Right lobe of liver (tissue), 6 donors: ENCODE data around the gene PGAM5. TPM values are rescaled to one million over a fixed set of nuclear protein-coding genes. Genes with fewer than 3 reads are reported as not detected.

Source experiments
- ATAC-seq, 4 donors: fragments of 200-7000 bp; cut with Tn5 transposase; one replicate each; pipeline ENCODE4 v1.9.1; 2020; ENCODE audit warnings: mild to moderate bottlenecking in 4 of 4, moderate library complexity in 4 of 4
- DNase-seq, 3 donors: peaks; one replicate each; pipeline ENCODE4 v3.0.0-alpha.2; 2020
- H3K27ac ChIP-seq, 3 donors: fragments of 200-600 bp; one replicate each; pipeline ENCODE4 v1.8.0; 2022
- H3K27me3 ChIP-seq, 2 donors: fragments of 200-600 bp; one replicate each; pipeline ENCODE4 v1.8.0; 2022
- H3K36me3 ChIP-seq, 4 donors: fragments of 200-600 bp; sonication (generic) in 1 of 4; one replicate each; pipeline versions ENCODE4 v1.5.1 to v1.8.0; 2017 to 2022; ENCODE audit warnings: control low read depth in 1 of 4
- H3K4me1 ChIP-seq, 4 donors: fragments of 200-600 bp; sonication (generic) in 1 of 4; one replicate each; pipeline versions ENCODE4 v1.5.1 to v1.8.0; 2017 to 2022; ENCODE audit warnings: control low read depth in 1 of 4
- H3K4me3 ChIP-seq, 3 donors: fragments of 200-600 bp; one replicate each; pipeline ENCODE4 v1.8.0; 2022
- H3K9me3 ChIP-seq, 4 donors: fragments of 200-600 bp; sonication (generic) in 1 of 4; one replicate each; pipeline versions ENCODE4 v1.5.1 to v1.8.0; 2017 to 2022; ENCODE audit warnings: control low read depth in 1 of 4
- POLR2A ChIP-seq: fragments of 450-650 bp; IDR thresholded peaks from one replicate; pipeline ENCODE4 v1.6.1; 2017; ENCODE audit warnings: antibody characterized with exemption, mild to moderate bottlenecking
- WGBS: methylation state at CpG from one replicate; pipeline ENCODE4 v1.1.6; 2018; ENCODE audit warnings: low coverage, low lambda C conversion rate; ENCODE audit not compliant: insufficient coverage; ENCODE audit errors: missing lambda C conversion rate; 5-methylcytosine and 5-hydroxymethylcytosine counted together
- intact Hi-C, 2 donors: fragments of 100-400 bp; cut with DNase I; formaldehyde crosslinking; loops; one replicate each; pipeline versions ENCODE4 v1.11.2 to v1.14.1; 2022
- total RNA-seq, 6 experiments: library from RNA; depleted of rRNA in 2 of 6; stranded (reverse); fragments of >200 nt in 2 of 6; fragmentation: NEBNext Ultra II Directional in 3 of 6; extraction: Animal tissue kit (Norgen Biotek cat#: 25700) in 3 of 6; gene quantifications; one replicate each; pipeline versions ENCODE4 v1.1.0 to v1.2.4, GENCODE V29; 2016 to 2023
- TF ChIP-seq, protein P1 (sequence below), 4 donors: fragments of 200-600 bp in 3 of 4; fragments of 450-650 bp in 1 of 4; IDR thresholded peaks; one replicate each; pipeline versions ENCODE4 v1.5.1 to v1.8.0; 2016 to 2022; ENCODE audit warnings: antibody characterized with exemption in 4 of 4, mild to moderate bottlenecking in 2 of 4
- donor health status: DM: no; HTN: yes; CAD: no.
- donor health status: DM: no; HTN: no; CAD: no.
- donor health status: DM: no; HTN: no; CAD: no.
- donor health status: DM: no; HTN: yes; CAD: no.
- donor health status: DM: no; HTN: yes; CAD: no.

The PGAM5 gene
- total RNA-seq, 6 experiments from 2014 or later: 22.7 to 50.7 (median 27.6) TPM

DNA sequence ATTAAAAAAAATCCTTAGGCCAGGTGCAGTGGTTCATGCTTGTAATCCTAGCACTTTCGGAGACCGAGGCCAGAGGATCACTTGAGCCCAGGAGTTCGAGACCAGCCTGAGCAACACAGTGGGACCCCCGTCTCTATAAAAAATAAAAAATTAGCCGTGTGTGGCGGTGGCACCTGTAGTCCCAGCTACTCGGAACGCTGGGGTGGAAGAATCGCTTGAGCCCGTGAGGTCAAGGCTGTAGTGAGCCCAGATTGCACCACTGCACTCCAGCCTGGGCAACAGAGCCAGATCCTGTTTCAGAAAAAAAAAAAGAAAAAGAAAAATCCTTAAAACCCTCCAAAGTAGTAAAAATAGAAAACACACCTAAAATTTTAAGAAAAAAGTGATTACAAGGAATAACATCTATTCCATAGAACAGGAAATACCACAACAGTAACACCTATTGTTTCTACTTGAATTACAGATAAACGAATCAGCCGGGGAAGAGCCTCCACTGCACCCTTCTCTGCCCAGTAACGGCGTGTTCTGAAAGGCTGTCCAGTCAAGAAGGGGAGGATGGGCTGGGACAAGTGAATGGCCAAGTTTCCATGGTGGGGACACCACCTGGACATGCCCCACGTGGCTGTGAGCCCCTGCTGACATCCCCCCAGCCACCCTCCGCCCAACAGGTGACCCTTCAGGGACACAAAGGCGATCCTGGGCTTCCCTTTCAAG is 41.3 kb upstream of the PGAM5 start:
- Histone ChIP-seq H3K27me3 (no peaks in the 10 kb centered on the region), H3K9me3 (no peaks in the 10 kb centered on the region), H3K27ac (no peak overlapping the region), H3K36me3 (peaks cover 0 to 40% (median 8%) of the 10 kb centered on the region in 4 donors), H3K4me3 (no peak overlapping the region), H3K4me1 (peaks cover 0 to 20% (median 10%) of the 10 kb centered on the region in 4 donors)
- ATAC-seq (no peak), DNase-seq (no peak)
- intact Hi-C loops: no loop called here
- TF ChIP-seq, protein P1, sequence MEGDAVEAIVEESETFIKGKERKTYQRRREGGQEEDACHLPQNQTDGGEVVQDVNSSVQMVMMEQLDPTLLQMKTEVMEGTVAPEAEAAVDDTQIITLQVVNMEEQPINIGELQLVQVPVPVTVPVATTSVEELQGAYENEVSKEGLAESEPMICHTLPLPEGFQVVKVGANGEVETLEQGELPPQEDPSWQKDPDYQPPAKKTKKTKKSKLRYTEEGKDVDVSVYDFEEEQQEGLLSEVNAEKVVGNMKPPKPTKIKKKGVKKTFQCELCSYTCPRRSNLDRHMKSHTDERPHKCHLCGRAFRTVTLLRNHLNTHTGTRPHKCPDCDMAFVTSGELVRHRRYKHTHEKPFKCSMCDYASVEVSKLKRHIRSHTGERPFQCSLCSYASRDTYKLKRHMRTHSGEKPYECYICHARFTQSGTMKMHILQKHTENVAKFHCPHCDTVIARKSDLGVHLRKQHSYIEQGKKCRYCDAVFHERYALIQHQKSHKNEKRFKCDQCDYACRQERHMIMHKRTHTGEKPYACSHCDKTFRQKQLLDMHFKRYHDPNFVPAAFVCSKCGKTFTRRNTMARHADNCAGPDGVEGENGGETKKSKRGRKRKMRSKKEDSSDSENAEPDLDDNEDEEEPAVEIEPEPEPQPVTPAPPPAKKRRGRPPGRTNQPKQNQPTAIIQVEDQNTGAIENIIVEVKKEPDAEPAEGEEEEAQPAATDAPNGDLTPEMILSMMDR (IDR thresholded peaks at IDR 0.05): no peak
- WGBS: 82% methylated on average over 6 of the region's 17 CpGs

DNA sequence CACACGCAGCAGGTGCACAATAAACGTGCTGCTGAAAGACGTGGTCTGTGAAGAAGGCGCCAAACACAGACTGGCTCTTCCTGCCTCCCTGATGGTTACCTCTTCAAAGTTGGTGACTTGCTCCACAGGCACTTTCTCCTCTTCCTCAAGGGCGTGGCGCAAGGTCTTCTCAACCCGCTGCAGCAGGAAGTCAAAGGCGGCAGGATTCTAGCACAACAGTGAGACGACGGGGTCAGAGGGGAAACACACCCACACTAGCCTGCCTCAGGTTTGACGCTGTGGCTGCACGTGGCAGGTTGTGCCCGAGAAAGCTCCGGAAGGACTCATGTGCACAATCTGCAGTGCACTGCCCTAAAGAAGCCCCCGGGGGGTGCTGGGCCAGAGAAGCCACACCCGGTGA is 38.5 kb upstream of the PGAM5 start:
- H3K36me3 ChIP-seq: peaks cover 0 to 36% (median 13%) of the 10 kb centered on the region in 4 donors
- no peaks in the 10 kb centered on the region for H3K27me3 ChIP-seq

DNA sequence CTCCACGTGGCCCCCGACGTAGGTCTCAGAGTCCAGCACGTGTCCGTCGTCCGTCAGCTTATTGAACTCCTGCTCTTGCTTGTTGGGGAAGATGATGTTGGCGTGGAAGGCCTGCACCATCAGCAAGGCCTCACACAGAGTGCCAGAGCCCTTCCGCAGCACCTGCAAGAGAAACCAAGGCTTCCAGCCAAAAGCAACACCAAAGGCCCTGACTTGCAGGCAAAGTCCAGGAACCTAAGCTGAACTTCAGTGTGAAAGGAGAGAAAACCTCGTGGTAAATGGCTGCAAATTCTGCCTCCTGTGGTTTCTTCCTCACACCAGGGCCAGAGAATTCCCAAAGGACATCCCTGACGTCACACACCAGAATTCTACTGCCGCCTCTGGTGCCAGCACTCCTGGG is 38.0 kb upstream of the PGAM5 start:
- H3K27me3 ChIP-seq: no peaks in the 10 kb centered on the region
- no peak for TF ChIP-seq POLR2A
- TF ChIP-seq, protein P1 (IDR thresholded peaks at IDR 0.05): no peak
- H3K4me3 ChIP-seq: no peak overlapping the region
- H3K27ac ChIP-seq: peak overlapping the region in 2 of 3 donors; percentile 58 to 82
- DNase-seq (peak; percentile 50 to 89 (median 87)), ATAC-seq (peak; percentile 83 to 91 (median 88))
- 12% methylated on average over 3 of the region's 12 CpGs for WGBS
- intact Hi-C loops: no loop called here
- peaks cover 0 to 34% (median 13%) of the 10 kb centered on the region in 4 donors for H3K36me3 ChIP-seq
- peaks cover 0 to 20% (median 10%) of the 10 kb centered on the region in 4 donors for H3K4me1 ChIP-seq
- H3K9me3 ChIP-seq: no peaks in the 10 kb centered on the region

More for the DNA sequence above, 38.5 kb upstream of the PGAM5 start:
- no peak for ATAC-seq
- intact Hi-C loops: no loop called here
- DNase-seq: no peak
- H3K4me3 ChIP-seq: no peak overlapping the region
- TF ChIP-seq, protein P1 (IDR thresholded peaks at IDR 0.05): no peak
- TF ChIP-seq POLR2A: no peak
- H3K9me3 ChIP-seq: no peaks in the 10 kb centered on the region
- WGBS: 61% methylated on average over 5 of the region's 16 CpGs
- H3K4me1 ChIP-seq: peaks cover 0 to 20% (median 10%) of the 10 kb centered on the region in 4 donors
- peak overlapping the region in 2 of 3 donors; percentile 48 to 82 for H3K27ac ChIP-seq

DNA sequence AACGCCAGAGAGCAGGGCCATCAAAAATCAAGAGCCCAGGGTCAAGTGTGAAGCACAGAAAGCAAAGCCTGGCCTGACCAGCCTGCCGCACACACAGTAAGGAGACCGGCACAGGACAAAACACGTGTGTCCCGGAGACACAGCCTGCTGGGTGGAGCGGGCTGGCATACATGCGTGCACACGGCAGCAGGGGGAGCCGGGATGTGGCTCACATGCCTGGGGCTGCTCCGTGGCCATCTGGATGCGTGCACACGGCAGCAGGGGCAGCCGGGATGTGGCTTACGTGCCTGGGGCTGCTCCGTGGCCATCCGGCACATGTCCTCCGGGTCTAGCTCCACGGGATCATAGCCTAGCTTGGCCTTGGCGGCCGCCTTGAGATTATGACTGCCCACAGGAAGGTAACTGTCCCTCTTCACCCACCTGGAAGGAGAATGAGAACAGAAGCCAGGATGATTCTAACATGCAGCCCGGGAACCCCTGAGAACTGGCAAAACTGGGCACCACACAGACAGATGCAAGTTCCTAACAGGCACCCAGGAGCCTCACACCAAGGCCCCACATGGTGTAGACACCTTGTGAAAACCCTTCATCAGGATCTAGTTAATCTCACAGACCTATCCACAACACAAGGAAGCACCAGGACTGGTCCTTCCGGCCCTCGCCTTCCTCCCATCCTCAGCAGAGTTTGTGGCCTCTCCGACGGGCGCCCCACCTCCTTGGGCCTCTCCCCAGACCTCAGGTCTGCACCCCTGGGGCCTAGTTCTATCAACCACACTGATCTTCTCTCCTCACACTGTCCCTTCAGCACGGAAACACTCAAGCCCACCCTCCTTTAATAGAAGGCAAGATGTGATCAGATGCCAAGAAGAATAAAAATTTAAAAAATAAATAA is 37.1 kb upstream of the PGAM5 start:
- 89% methylated on average over 7 of the region's 27 CpGs for WGBS
- Histone ChIP-seq H3K36me3 (peaks cover 0 to 27% (median 12%) of the 10 kb centered on the region in 4 donors), H3K9me3 (no peaks in the 10 kb centered on the region), H3K27ac (peak overlapping the region in 2 of 3 donors; percentile 58 to 82), H3K4me3 (no peak overlapping the region), H3K4me1 (peaks cover 0 to 20% (median 10%) of the 10 kb centered on the region in 4 donors), H3K27me3 (no peaks in the 10 kb centered on the region)
- ATAC-seq: peak in 1 of 4 donors; percentile 2
- no peak for TF ChIP-seq POLR2A
- TF ChIP-seq, protein P1 (IDR thresholded peaks at IDR 0.05): no peak
- intact Hi-C loops: no loop called here
- peak in 1 of 3 donors; percentile 21 for DNase-seq
